Measurements from ENCODE around the gene FAM78A.
"Not testable (repeated sequence)": the region's sequence is repeated elsewhere in the genome, so short reads cannot be mapped to it uniquely, and the experiment has no call there.

The FAM78A gene

GRCh38 chr9:131280660-131281059 lies 4.3 kb upstream of the FAM78A start:
- DNase-seq (ENCODE audit: low read depth), result no peak

DNA sequence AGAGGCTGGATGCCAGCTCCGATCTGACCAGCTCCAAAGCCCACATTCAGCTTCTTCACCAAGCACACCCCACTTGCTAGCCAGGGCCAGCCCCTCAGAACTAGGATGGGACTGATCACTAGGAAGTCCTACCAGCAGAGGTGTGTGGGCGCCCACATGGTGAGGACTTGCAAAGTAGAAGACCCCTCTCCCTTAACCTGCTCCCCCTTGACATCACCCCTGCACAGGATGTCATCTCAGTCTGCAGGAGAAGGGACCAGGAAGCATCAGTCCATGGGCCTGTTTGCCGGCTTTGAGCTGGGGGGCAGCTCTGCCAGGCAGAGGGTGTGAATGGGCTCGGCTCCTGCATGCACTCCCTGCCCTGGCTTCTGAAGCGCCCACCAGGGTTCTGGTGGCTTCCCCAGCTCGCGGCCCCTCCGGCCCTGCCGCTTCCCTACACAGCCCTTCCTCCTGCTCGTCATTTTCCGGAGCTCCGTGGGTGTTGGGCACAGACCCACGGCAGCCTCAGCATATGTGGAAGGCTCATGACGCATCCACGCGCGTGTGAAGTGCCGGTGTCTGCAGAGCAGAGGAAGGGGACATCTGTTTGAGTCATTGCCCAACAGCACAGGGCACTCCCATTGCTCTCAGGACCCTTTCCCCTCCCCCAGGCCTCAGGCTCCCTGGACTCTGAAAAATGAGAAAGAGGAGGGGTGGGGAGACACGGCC lies 3.7 kb upstream of the FAM78A start:
- no peak for DNase-seq (ENCODE audit: low read depth)

DNA sequence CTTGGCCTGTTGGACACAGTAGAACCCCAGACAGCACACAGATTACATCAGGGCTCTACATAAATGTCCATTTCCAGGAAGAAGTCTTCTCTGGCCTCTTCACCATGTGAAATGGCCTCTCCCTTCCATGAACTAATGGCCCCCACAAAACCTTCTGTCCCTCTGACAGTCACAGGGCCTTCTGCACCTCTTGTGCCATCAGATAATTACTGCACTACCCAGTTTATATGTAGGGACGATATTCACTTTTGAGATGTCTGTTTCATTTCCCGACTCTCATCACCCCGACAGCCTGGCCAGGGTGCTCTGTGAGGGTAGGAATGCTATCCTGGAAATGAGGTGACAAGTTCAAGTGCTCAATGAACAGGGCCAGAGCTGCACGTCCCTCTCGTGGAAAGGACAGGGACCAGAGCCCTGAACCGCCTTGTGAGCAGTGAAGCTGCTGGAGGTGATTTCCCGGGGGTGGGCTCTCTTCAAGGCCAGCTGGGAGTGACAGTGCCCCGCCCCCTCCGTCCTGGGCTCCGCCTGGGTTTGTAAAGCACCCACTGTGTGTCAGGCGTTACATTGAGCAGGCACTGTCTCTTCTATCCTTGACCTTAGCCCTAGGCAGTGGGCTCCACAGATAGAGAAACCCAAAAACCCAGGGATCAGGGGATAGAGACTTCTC lies 3.0 kb upstream of the FAM78A start:
- DNase-seq (ENCODE audit: low read depth), result no peak

GRCh38 chr9:131278702-131279111 lies 2.4 kb upstream of the FAM78A start:
- no peak for DNase-seq (ENCODE audit: low read depth)

DNA sequence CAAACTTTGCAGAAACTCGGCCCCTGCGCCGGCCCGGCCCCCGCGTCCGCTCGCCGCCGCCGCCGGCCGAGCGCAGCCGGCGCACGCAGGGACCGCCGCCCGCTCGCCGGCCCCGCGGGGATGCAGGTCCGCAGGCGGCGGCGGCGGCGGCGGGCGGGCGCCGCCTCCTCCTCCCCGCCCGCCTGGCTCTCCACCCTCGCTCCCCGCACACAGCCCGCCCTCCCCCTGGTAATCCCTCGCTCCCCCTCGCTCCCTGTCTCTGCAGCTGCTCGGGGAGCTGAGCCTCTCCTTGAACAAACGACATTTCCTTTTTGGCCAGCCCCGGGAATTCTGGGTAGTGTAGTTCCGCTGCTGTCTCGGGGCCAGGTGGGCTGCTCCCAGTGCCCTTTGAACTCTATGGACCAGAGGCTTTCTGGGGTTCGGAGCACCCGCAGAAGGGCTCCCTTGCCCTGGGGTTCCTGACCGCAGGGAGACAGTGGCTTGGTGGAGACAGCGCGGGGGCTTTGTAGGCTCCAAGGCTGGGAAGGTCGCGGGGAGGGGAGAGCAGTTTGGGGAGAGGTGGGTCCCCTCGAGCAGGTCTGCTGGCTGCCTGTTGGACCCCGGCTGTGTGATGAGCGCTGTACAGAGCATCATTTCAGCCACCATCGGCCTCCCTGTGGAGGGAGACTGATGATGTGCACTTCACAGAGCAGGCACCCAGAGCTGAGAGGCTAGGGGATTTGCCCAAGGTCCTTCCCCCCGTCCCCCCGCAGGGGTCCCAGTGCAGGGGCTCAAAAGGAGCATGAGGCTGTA lies 1.8 kb upstream of the FAM78A start:
- no peak for DNase-seq (ENCODE audit: low read depth)

GRCh38 chr9:131277287-131277909 lies 1.1 kb upstream of the FAM78A start:
- DNase-seq (ENCODE audit: low read depth), result no peak

- DNase-seq (ENCODE audit: low read depth), result no peak
Observed at GRCh38 chr9:131276891-131277286, 579 bp upstream of the FAM78A start.

GRCh38 chr9:131275332-131276093 lies 797 bp downstream of the FAM78A start:
- DNase-seq (ENCODE audit: low read depth), result no peak

DNA sequence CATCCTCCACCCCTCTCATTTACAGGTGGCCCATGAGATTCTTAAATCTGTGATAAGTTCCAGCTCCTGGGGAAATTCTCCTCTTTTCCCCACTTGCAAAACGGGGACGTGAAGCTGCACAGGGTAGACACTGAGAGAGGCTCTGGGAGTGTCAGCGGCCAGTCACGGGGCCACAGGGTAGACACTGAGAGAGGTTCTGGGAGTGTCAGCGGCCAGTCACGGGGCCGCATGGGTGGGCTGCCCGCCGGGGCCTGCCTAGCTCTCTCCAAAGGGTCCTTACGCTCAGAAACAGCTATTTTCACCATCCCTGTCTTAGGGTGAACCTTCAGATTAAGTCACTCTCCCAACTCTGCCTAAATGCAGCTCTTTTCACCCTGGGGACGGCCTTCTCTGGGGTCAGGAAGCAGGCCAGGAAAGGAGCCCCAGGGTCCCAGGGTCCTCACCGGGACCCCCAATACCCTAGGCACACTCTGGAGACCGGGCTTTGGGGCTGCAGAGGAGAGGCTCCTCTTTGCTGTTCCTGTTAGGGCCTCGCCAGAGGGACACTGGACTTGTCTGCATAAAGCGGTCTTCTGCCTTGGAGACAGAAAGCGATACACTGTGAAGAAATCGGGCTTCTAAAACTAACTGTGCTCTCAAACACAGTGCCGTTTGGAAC lies 1.5 kb downstream of the FAM78A start:
- DNase-seq (ENCODE audit: low read depth), result no peak

DNA sequence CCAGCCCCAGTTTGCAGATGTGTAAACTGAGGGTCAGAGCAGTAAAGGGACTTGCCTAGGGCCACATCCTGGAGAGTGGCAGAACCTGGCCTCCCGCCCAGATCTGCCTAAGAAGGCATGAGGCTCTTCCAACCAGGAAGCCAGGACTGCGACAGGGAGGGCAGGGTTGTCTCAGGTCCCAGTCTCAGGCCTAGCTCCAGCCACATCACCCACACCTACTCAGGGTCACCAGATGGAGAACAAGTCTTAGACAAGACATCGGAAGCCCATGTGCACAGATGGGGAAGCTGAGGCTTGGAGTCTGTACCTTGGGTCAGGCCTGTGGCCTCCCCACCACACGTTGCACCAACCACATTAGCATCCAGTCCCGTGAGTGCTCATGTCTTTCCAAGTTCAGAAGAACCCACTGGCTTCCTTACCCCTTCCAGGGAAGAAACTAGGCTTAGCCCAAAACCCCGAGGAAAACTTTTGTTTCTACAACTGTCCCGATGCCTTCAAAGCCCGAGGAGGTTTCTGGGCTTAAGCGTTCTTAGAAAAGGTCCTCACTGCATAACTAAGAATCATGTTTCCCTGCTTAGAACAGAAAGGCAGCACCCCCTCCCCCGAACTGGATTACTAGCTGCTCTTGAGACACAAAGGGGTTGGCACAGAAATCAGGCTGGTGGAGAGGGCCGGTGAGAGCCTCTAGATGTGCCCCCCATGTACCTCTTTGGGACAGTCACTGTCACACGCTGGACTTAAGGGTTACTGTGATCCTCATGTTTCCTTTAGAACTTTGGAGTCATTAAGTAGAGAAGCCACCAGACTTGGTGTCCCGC lies 2.2 kb downstream of the FAM78A start:
- no peak for DNase-seq (ENCODE audit: low read depth)

DNA sequence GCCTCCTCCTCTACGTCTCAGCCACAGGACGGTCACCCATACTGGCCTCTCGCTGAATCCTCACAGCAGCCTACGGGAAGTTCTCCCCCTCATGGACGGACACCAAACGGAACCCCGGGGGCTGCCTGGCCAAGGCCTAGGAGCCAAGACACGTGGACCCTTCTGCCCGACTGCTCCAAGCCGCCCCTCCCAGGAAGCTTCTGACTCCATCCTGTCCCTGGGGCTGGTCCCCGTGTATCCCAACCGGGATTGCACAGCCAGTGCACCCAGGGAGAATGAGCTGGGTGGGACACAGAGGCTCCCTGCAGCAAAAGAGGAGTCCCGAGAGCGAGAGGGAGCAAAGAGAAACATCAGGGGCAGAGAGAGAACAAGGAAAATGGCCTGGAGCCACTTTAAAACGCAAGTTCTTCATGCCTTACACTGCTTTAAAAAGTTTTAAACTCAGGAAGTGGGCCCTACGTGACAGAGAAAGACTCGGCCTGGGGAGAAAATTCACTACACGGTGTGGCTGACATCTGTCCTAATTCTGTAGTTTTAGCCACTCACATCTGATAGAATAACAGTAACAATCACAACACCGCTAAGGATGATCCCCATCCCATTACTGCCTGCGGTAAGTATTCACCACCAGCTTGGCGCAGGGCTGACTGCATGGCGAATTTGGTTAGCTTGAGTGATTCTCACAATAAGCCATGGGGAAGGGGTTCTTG lies 3.0 kb downstream of the FAM78A start:
- DNase-seq (ENCODE audit: low read depth), result no peak

GRCh38 chr9:131272212-131272611 lies 4.1 kb downstream of the FAM78A start:
- DNase-seq (ENCODE audit: low read depth), result no peak

DNA sequence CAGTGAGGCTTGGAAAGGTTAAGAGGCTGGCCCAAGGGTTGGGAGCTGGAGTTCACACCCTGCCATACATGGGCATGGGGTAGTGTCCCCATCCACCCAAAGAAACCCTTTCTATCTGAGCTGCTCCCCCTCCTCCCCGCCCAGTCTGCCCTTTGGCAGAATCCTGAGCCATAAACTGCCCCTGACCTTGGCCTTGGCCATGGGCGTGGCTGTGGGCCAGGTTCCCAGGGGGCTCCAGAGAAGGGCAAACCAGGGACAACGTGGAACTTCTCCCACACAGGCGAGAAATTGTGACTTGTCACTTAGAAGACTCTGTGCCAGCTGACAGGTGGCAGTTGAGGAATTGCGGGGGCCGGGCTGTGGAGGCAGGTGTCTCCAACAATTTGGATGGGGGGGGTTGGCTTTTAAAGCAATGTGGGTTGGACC lies 4.8 kb downstream of the FAM78A start:
- no peak for DNase-seq (ENCODE audit: low read depth)

GRCh38 chr9:131271016-131271273 lies 5.4 kb downstream of the FAM78A start:
- DNase-seq (ENCODE audit: low read depth), result not testable (repeated sequence)

GRCh38 chr9:131270171-131271015 lies 5.9 kb downstream of the FAM78A start:
- DNase-seq (ENCODE audit: low read depth), result no peak

- no peak for DNase-seq (ENCODE audit: low read depth)
Observed at GRCh38 chr9:131266266-131267229, 9.8 kb downstream of the FAM78A start.

- no peak for DNase-seq (ENCODE audit: low read depth)
Observed at GRCh38 chr9:131264231-131264630, 12.1 kb downstream of the FAM78A start.

DNA sequence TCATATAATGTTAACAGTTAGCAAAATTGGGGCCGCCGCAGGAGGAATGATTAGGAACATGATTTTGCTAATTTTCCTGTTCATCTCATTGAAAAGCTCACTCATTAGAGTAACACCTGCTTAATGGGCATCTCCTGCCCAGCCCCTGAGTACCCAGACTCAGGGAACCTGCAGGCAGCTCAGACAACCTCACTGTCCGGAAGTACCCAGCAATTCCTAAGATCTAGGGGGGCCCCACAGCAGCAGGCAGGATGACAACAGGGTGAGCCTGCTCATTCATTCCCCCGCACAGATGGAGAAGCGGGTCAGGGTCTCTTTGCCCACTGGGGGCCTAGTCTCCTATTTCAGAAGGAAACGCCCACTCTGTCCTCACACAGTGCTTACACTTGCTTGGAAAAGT lies 12.6 kb downstream of the FAM78A start:
- DNase-seq (ENCODE audit: low read depth), result no peak
